Iris pigment epithelial cell (primary cell): ENCODE measurements around the gene MRGPRX2.

Experiments used
- DNase-seq: peaks from one replicate; pipeline ENCODE4 v3.0.0-alpha.2; 2011; ENCODE audit warnings: low read depth

MRGPRX2 gene

DNA sequence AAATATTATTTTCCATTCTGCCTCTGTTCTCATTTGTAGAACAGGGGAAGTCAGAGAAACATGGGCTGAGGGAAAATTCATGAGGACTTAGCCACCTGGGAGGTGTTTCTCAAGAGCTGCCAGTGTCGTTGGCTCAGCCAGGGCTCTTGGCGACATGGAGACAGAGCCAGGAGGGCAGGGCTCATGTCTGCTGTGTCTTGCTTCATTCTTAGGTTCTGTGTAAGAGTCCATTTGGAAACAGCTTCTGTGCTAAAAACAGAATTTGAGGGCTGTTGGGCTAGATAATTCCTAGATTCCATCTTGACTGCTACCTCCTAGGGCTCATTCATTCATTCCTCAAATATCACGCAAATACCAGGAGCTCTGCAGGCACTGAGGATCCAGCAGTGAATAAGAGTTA lies 15.1 kb upstream of the MRGPRX2 start:
- DNase-seq = no peak

DNA sequence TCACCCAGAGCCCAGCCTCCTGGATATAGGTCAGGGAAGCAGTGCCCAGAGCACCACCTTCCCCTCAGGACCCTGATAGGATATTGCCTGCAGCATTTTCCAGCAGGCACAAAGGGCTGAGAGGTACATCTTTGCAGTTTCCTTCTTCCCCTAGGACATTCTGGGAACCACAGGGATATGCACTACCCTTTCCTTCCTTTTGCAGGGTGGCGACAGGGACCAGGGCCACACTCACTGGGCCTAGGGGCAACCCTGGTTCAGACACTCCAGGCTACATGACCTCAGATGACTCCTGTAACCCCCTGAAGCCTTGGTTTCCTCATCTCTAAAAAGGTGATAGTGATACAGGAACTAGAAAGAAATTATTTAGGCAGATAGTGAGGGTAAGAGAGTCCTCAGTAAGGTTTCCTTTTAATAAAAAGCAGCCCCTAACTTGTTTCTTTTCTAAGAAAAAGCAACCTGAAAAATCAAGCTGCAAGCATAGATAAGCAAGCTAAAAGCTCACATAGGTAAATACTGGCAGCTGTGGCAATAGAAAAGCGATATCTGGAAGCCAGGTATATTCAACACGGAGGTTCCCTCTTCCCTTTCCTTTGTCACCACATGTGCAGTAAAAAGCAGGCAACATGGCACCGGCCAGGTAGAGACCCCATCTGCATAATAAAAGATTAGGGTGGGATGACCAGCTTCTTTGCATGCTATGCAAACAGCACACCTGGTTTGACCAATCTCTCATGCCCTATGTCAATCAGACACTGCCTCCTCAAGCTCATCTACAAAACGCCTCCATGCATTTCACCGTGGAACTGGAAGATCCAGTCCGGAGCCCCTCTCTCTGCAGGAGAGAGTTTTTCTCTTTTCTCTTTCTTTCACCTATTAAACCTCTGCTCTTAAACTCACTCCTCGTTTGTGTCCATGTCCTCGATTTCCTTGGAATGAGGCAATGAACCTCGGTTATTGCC lies 13.2 kb upstream of the MRGPRX2 start:
- DNase-seq = no peak

DNA sequence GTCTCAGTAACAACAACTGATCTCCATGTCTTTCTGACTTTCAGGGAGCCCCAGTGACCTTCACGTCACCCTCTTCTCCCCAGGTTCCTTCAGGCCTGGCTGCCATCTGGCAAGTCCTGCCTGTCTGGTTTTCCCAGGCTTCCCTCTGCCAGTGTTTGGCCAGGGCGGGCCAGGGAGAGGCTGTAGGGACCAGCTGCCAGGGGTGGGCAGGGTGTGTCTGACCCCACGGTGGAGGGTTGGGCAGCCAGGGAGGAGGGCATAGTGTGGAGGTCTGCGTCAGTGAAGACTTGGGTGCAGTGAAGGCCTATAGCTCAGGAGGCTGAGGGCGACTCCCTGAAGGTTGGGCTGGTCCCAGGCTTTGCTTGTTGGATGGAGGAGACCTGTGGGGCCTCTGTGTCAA lies 11.9 kb upstream of the MRGPRX2 start:
- DNase-seq = no peak

DNA sequence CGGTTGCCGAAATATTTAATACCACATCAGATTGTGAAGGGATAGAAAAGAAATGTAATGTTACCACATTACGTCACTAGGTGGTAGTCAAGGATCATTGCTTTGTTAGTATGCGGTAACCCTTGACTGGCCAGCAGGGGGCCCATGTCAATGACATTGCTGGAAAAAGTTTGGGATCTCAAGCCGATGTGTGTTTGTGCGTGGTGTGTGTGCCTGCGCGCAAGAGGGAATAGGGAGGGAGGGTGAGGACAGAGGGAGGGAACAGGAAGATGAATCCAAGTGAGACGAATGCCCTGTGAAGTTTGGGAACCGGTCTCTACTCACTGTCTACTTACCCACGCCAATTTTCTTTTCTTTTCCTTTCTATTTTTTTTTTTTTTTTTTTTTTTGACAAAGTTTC lies 10.7 kb upstream of the MRGPRX2 start:
- peak; percentile 76 for DNase-seq

GRCh38 chr11:19059833-19060232 lies 684 bp downstream of the MRGPRX2 start:
- no peak for DNase-seq

DNA sequence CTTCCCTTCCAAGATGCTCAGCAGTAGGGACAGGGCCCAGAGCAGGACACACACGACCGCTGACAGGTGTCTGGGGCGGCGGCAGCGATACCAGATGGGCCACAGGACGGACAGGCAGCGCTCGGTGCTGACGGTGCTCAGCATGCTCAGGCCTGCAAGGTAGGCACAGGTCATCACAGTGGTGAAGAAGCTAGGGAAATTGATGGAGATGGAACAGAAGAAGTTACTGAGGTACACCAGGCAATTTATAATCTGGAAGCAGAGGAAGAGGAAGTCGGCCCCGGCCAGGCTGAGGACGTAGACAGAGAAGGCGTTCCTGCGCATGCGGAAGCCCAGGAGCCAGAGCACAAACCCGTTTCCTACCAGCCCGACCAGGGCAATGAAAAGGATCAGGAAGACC lies 4.6 kb downstream of the MRGPRX2 start:
- DNase-seq = no peak

GRCh38 chr11:19055016-19055415 lies 5.5 kb downstream of the MRGPRX2 start:
- no peak for DNase-seq

- DNase-seq = no peak
Observed at GRCh38 chr11:19053909-19054308, 6.6 kb downstream of the MRGPRX2 start.

DNA sequence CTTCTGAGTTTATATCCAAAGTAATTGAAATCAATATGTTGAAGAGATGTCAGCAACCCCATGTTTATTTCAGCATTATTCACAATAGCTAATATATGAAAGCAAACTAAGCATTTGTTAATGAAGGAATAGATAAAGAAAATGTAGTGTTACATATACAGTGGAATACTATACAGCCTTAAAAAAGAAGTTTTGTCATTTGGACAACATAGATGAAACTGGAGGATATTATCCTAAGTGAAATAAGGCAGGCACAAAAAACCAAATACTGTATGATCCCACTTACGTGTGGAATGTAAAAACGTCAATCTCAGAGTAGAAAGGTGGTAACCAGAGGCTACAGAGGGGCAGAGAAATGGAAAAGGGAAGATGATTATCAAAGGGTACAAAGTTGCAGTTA lies 10.2 kb downstream of the MRGPRX2 start:
- DNase-seq = no peak

- no peak for DNase-seq
Observed at GRCh38 chr11:19049351-19049750, 11.2 kb downstream of the MRGPRX2 start.

GRCh38 chr11:19040051-19040450 lies 20.5 kb downstream of the MRGPRX2 start:
- no peak for DNase-seq

GRCh38 chr11:19039409-19039808 lies 21.1 kb downstream of the MRGPRX2 start:
- no peak for DNase-seq

GRCh38 chr11:19032990-19033389 lies 27.5 kb downstream of the MRGPRX2 start:
- DNase-seq = no peak

GRCh38 chr11:19027829-19028595 lies 32.5 kb downstream of the MRGPRX2 start:
- peak; percentile 73 for DNase-seq

- DNase-seq = no peak
Observed at GRCh38 chr11:19026862-19027261, 33.7 kb downstream of the MRGPRX2 start.

- DNase-seq = no peak
Observed at GRCh38 chr11:19025481-19026406, 34.8 kb downstream of the MRGPRX2 start.

- DNase-seq = no peak
Observed at GRCh38 chr11:19020831-19021230, 39.7 kb downstream of the MRGPRX2 start.

DNA sequence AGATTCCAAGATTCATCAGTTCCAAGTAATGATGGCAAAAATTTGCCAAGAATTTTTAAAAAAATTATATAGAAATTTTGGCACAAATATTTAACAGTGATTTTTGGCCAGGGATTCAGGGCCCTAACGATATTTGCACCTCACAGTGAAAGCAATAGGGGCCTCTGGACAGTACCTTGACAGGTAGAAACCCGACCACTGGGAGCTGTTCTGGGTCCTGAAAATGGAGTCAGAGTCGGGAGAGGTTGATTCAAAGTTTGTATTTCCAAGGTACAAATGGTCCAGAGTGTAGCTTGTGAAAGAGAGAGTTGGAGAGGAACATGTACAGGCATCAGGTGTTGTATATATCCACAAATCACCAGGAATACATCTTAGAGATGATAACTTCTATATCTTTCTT lies 41.6 kb downstream of the MRGPRX2 start:
- no peak for DNase-seq

DNA sequence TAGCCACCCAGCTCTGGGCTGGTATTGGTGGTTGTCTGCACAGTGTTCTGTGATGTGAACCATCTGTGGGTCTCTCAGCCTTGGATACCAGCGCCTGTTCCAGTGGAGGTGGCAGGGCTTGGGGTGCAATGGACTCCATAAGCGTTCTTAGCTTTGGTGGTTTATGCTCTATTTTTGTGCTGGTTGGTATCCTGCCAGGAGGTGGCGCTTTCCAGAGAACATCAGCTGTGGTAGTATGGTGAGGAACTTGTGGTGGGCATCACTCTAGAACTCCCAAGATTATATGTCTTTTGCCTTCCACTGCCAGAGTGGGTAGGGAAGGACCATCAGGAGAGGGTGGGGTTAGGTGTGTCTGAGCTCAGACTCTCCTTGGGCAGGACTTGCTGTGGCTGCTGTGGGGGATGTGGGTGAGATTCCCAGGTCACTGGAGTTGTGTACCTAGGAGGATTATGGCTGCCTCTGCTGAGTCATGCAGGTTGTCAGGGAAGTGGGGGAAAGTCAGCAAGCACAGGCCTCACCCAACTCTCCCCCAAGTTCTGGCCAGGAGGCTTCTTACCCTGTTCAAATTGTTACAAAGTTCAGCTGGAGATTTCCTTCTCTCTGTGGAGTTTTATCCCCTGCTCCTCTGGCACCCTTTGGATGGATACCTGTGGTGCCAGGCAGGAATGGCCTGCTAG lies 47.2 kb downstream of the MRGPRX2 start:
- DNase-seq = no peak

DNA sequence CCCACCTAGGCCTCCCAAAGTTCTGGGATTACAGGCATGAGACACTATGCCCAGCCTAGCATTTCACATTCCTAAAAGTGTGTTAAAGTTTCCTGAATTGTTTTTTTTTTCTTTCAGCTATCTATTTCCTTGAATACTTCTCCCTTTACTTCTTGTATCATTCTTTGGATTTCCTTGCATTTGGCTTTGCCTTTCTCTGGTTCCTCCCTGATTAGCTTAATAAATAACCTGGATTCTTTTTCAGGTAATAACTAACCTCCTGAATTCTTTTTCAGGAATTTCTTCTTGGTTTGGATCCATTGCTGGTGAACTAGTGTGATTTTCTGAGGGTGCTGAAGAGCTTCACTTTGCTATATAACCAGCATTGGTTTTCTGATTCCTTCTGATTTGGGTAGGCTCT lies 47.9 kb downstream of the MRGPRX2 start:
- no peak for DNase-seq
